ENCODE data around the gene TREX2.

DNA sequence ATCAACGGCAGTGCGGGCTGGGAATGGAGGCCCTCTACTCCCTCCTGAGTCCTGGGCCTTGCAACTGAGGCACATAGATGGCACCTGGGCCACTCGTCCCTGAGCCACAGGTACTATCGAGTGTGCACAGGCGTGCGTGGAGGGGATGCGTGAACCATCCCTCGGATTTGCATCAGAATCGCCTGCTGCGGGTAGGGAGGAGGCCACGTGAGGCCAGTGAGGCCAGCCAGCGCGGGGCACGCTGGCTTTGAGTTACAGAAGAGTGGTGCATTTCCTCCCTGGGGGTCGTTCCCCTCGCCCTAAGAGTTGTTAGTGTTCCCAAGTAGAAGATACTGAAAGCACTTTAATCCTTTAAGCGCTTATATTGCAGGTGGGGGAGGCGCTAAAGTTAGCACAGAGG lies 24.0 kb downstream of the TREX2 start:
- TF ChIP-seq, protein P1, sequence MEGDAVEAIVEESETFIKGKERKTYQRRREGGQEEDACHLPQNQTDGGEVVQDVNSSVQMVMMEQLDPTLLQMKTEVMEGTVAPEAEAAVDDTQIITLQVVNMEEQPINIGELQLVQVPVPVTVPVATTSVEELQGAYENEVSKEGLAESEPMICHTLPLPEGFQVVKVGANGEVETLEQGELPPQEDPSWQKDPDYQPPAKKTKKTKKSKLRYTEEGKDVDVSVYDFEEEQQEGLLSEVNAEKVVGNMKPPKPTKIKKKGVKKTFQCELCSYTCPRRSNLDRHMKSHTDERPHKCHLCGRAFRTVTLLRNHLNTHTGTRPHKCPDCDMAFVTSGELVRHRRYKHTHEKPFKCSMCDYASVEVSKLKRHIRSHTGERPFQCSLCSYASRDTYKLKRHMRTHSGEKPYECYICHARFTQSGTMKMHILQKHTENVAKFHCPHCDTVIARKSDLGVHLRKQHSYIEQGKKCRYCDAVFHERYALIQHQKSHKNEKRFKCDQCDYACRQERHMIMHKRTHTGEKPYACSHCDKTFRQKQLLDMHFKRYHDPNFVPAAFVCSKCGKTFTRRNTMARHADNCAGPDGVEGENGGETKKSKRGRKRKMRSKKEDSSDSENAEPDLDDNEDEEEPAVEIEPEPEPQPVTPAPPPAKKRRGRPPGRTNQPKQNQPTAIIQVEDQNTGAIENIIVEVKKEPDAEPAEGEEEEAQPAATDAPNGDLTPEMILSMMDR (IDR thresholded peaks at IDR 0.05): no peak
- TF ChIP-seq EZH2 (IDR thresholded peaks at IDR 0.05; ENCODE audit: borderline replicate concordance, insufficient read depth, low read depth, low read length, poor library complexity, severe bottlenecking): no peak
